GM12878 (cell line): ENCODE results near the gene ADK. TPM values are rescaled to one million over a fixed set of nuclear protein-coding genes. Genes with fewer than 3 reads are reported as not detected.

Experiments used
- ATAC-seq: fragments of 200-7000 bp; cut with Tn5 transposase; 3 replicates; pipeline ENCODE4 v1.9.1; 2020; ENCODE audit warnings: mild to moderate bottlenecking, moderate library complexity
- BruUV-seq: library from RNA; stranded (reverse); fragments of 400-500 nt; replicated peaks from 2 replicates; lab custom pipeline; 2021; lab: Mats Ljungman, UMichigan
- CTCF ChIA-PET: fragments of 300-600 bp; sonication (Branson Sonifier 250); formaldehyde crosslinking; extraction: SDS; loops from one replicate; lab custom pipeline; 2021; ENCODE audit warnings: inconsistent platforms; lab: Yijun Ruan, JAX
- POLR2A ChIA-PET: fragments of 350-600 bp; formaldehyde crosslinking; extraction: SDS; loops from one replicate; lab custom pipeline; 2021; ENCODE audit warnings: inconsistent platforms; lab: Charles Lee
- RAD21 ChIA-PET: fragments of 300-600 bp; sonication (Branson Sonifier 250); formaldehyde crosslinking; loops from one replicate; lab custom pipeline; 2023; ENCODE audit warnings: antibody characterized with exemption; ENCODE audit not compliant: unreplicated experiment; lab: Charles Lee
- SMC1A ChIA-PET: fragments of 300-600 bp; sonication (Branson Sonifier 250); formaldehyde crosslinking; loops from one replicate; lab custom pipeline; 2023; ENCODE audit not compliant: unreplicated experiment, uncharacterized antibody; lab: Charles Lee
- DNase-seq: peaks from one replicate; pipeline ENCODE4 v3.0.0-alpha.2; 2011; ENCODE audit warnings: low read depth, low spot score
- FAIRE-seq: peaks from 3 replicates; lab custom pipeline; 2011; peaks lifted over from hg19 to GRCh38; lab: Jason Lieb, UNC
- H2AFZ ChIP-seq: 2 replicates; pipeline ENCODE4 v1.6.0; 2011; ENCODE audit warnings: low read depth, low read length, control low read depth; ENCODE audit not compliant: control insufficient read depth
- H3K27ac ChIP-seq: 2 replicates; pipeline ENCODE4 v1.5.1; 2011; ENCODE audit warnings: control low read depth; ENCODE audit not compliant: control insufficient read depth, insufficient read depth
- H3K27me3 ChIP-seq, 2 experiments: replicated peaks in 1 of 2; 2 replicates each; pipeline versions ENCODE4 v1.6.0 to v1.6.1; 2011; ENCODE audit warnings: low read length in 1 of 2; ENCODE audit not compliant: control insufficient read depth in 2 of 2, insufficient read depth in 2 of 2
- H3K36me3 ChIP-seq, 2 experiments: 2 replicates each; pipeline ENCODE4 v1.5.1; 2011; ENCODE audit warnings: low read length in 1 of 2; ENCODE audit not compliant: control insufficient read depth in 2 of 2, insufficient read depth in 2 of 2
- H3K4me1 ChIP-seq: 2 replicates; pipeline ENCODE4 v1.6.1; 2011; ENCODE audit warnings: mild to moderate bottlenecking, low read length, moderate library complexity, mixed read lengths; ENCODE audit not compliant: control insufficient read depth, insufficient read depth
- H3K4me2 ChIP-seq: 2 replicates; pipeline ENCODE4 v1.6.0; 2011; ENCODE audit warnings: control low read depth; ENCODE audit not compliant: control insufficient read depth, insufficient read depth
- H3K4me3 ChIP-seq: fragments of 200-600 bp; sonication (generic); 2 replicates; pipeline ENCODE4 v1.5.1; 2016
- H3K79me2 ChIP-seq: 2 replicates; pipeline ENCODE4 v1.6.0; 2011; ENCODE audit warnings: low read length; ENCODE audit not compliant: control insufficient read depth, insufficient read depth
- H3K9ac ChIP-seq: 2 replicates; pipeline ENCODE4 v1.8.0; 2011; ENCODE audit warnings: low read length, control low read depth, mixed read lengths; ENCODE audit not compliant: control insufficient read depth, insufficient read depth
- H3K9me3 ChIP-seq: replicated peaks from 3 replicates; pipeline ENCODE4 v1.5.1; 2011; ENCODE audit warnings: mild to moderate bottlenecking, low read length; ENCODE audit not compliant: control insufficient read depth, insufficient read depth
- H4K20me1 ChIP-seq: 2 replicates; pipeline ENCODE4 v1.6.0; 2011; ENCODE audit not compliant: control insufficient read depth, insufficient read depth
- BCLAF1 ChIP-seq: fragments of 450-650 bp; IDR thresholded peaks from 2 replicates; pipeline ENCODE4 v1.6.1; 2017; ENCODE audit warnings: antibody characterized with exemption, mild to moderate bottlenecking, moderate library complexity
- BHLHE40 ChIP-seq, 2 experiments: fragments of 450-650 bp in 1 of 2; IDR thresholded peaks; 2 replicates each; pipeline ENCODE4 v1.6.1; 2011 to 2017; ENCODE audit warnings: low read depth in 2 of 2, borderline replicate concordance in 1 of 2, improper control_type of control experiment in 1 of 2, low read length in 1 of 2, mild to moderate bottlenecking in 1 of 2
- BMI1 ChIP-seq: fragments of 450-650 bp; IDR thresholded peaks from 2 replicates; pipeline ENCODE4 v1.6.1; 2016; ENCODE audit warnings: mild to moderate bottlenecking, moderate library complexity, borderline replicate concordance
- CHD2 ChIP-seq: IDR thresholded peaks from 2 replicates; pipeline ENCODE4 v1.6.1; 2011; ENCODE audit warnings: low read depth, low read length, improper control_type of control experiment, borderline replicate concordance
- E4F1 ChIP-seq: fragments of 450-650 bp; IDR thresholded peaks from 2 replicates; pipeline ENCODE4 v1.6.1; 2018; ENCODE audit warnings: borderline replicate concordance, mild to moderate bottlenecking; ENCODE audit not compliant: partially characterized antibody
- EED ChIP-seq: sonication (generic); IDR thresholded peaks from 2 replicates; pipeline ENCODE4 v1.6.1; 2016; ENCODE audit warnings: antibody characterized with exemption, low read depth
- FOXK2 ChIP-seq: fragments of 450-650 bp; IDR thresholded peaks from 2 replicates; pipeline ENCODE4 v1.6.1; 2017; ENCODE audit warnings: mild to moderate bottlenecking, moderate library complexity
- HDAC2 ChIP-seq: fragments of 200-600 bp; sonication (generic); IDR thresholded peaks from 2 replicates; pipeline ENCODE4 v1.6.1; 2017
- IKZF2 ChIP-seq, 2 experiments: fragments of 450-650 bp; IDR thresholded peaks; 2 replicates each; pipeline ENCODE4 v1.6.1; 2017; ENCODE audit warnings: mild to moderate bottlenecking in 2 of 2, moderate library complexity in 2 of 2
- KDM1A ChIP-seq: fragments of 200-600 bp; sonication (generic); IDR thresholded peaks from 2 replicates; pipeline ENCODE4 v1.6.1; 2016; ENCODE audit warnings: borderline replicate concordance
- NR2C1 ChIP-seq: fragments of 450-650 bp; IDR thresholded peaks from 2 replicates; pipeline ENCODE4 v1.6.1; 2017; ENCODE audit warnings: antibody characterized with exemption, mild to moderate bottlenecking, moderate library complexity
- TARDBP ChIP-seq: IDR thresholded peaks from 2 replicates; pipeline ENCODE4 v1.6.1; 2016; ENCODE audit warnings: borderline replicate concordance
- YY1 ChIP-seq: IDR thresholded peaks from 2 replicates; pipeline ENCODE4 v1.6.1; 2011; ENCODE audit warnings: low read depth, mild to moderate bottlenecking, low read length
- WGBS: methylation state at CpG from one replicate; pipeline ENCODE4 v1.1.6; 2016; ENCODE audit warnings: low lambda C conversion rate; ENCODE audit not compliant: insufficient replicate concordance, insufficient coverage; ENCODE audit errors: missing lambda C conversion rate; 5-methylcytosine and 5-hydroxymethylcytosine counted together
- in situ Hi-C: fragments of 300-500 bp; cut with MboI; formaldehyde crosslinking; loops from 9 replicates; pipeline ENCODE4 v1.14.3; 2018; ENCODE audit warnings: mixed read lengths
- intact Hi-C: fragments of 100-400 bp; cut with micrococcal nuclease; formaldehyde crosslinking; loops from one replicate; pipeline ENCODE4 v1.14.2; 2022; ENCODE audit not compliant: unreplicated experiment
- polyA plus RNA-seq, 11 experiments: library from polyadenylated mRNA; depleted of rRNA in 4 of 11; unstranded in 6 of 11; stranded (reverse) in 5 of 11; fragments of >200 nt; fragmentation: Nextera tagmentation in 4 of 11; fragmentation: Illumina TruSeq in 1 of 11; extraction: Ambion mirVana in 4 of 11; extraction: Trizol in 1 of 11; gene quantifications; 1 replicate in 1 of 11; 2 replicates in 10 of 11; pipeline versions ENCODE4 v1.2.1 to v1.2.3, GENCODE V29; 2011 to 2016; ENCODE audit warnings: inconsistent platforms in 2 of 11, missing spikeins in 2 of 11, low read depth in 1 of 11
- total RNA-seq, 4 experiments: library from RNA; depleted of rRNA in 3 of 4; stranded (reverse); fragments of >200 nt in 3 of 4; fragmentation: Illumina TruSeq in 1 of 4; extraction: Trizol in 1 of 4; gene quantifications; 2 replicates each; pipeline versions ENCODE4 v1.2.1 to v1.2.3, GENCODE V29; 2013 to 2021

The ADK gene
- total and polyA plus RNA-seq, 10 of the 15 experiments (the other 5 are each of a cell fraction or from before 2014, with no cell fraction given) = 42.0 to 151 (median 81.6) TPM

GRCh38 chr10:74644738-74645137, 493.7 kb downstream of the ADK start:
- H3K4me2 ChIP-seq = no peak overlapping the region
- DNase-seq (no peak), FAIRE-seq (no peak), ATAC-seq (no peak)
- H3K27ac ChIP-seq = no peak overlapping the region
- no peak overlapping the region for H2AFZ ChIP-seq
- TF ChIP-seq BHLHE40 (IDR thresholded peaks at IDR 0.05; ENCODE audit: borderline replicate concordance in 1 of 2, low read depth in 2 of 2, low read length in 1 of 2) (no peak), BCLAF1 (no peak), TARDBP (no peak), KDM1A (no peak), IKZF2 (IDR thresholded peaks at IDR 0.05) (no peak), NR2C1 (no peak), CHD2 (no peak), HDAC2 (no peak), EED (no peak), BMI1 (no peak), YY1 (no peak), FOXK2 (no peak), E4F1 (no peak)
- in situ Hi-C loops = no loop called here
- WGBS = 97% methylated on average over 2 of the region's 2 CpGs
- ChIA-PET POLR2A (no interaction called here), CTCF (interaction anchor here (1.3 to 1.4 kb wide), 2 partner anchors 18 to 21 kb away, joined by 3 read pairs; no protein-coding TSS in a partner anchor), RAD21 (interaction anchor here (1.2 kb wide), 1 partner anchor 16 kb away, joined by 3 read pairs; no protein-coding TSS in a partner anchor), SMC1A (interaction anchor here (0.6 to 1.9 kb wide), 10 partner anchors 9 to 56 kb away, joined by 3 to 7 read pairs (median 4); no protein-coding TSS in a partner anchor)
- H3K79me2 ChIP-seq = no peaks in the 10 kb centered on the region
- H3K4me1 ChIP-seq = no peaks in the 10 kb centered on the region
- no peak overlapping the region for H3K9ac ChIP-seq
- no peaks in the 10 kb centered on the region for H3K27me3 ChIP-seq
- no peaks in the 10 kb centered on the region; a peak in 1 of 4 replicates for H3K36me3 ChIP-seq
- no peaks in the 10 kb centered on the region for H4K20me1 ChIP-seq
- no TSS peak for BruUV-seq
- H3K4me3 ChIP-seq = no peak overlapping the region
- intact Hi-C loops = no loop called here
- peaks cover 3% of the 10 kb centered on the region for H3K9me3 ChIP-seq
